ENCODE measurements around the gene RPL10. TPM values are rescaled to one million over a fixed set of nuclear protein-coding genes. Genes with fewer than 3 reads are reported as not detected.

The RPL10 gene
- total RNA-seq, 1 donor from 2014 or later, result 5,736 TPM

GRCh38 chrX:154362085-154362742, 36.0 kb upstream of the RPL10 start:
- TF ChIP-seq CTCF (conservative IDR thresholded peaks at IDR 0.05; ENCODE audit: low read depth, low read length), result no peak
- DNase-seq (ENCODE audit: low read depth), result no peak
- no peak overlapping the region for H3K4me3 ChIP-seq (ENCODE audit: low read depth, low read length)

GRCh38 chrX:154363706-154364439, 34.3 kb upstream of the RPL10 start:
- DNase-seq (ENCODE audit: low read depth), result no peak
- TF ChIP-seq CTCF (conservative IDR thresholded peaks at IDR 0.05; ENCODE audit: low read depth, low read length), result no peak
- H3K4me3 ChIP-seq (ENCODE audit: low read depth, low read length), result no peak overlapping the region

- H3K4me3 ChIP-seq (ENCODE audit: low read depth, low read length), result no peak overlapping the region
- DNase-seq (ENCODE audit: low read depth), result no peak
- TF ChIP-seq CTCF (conservative IDR thresholded peaks at IDR 0.05; ENCODE audit: low read depth, low read length), result no peak
These were observed 33.1 kb upstream of the RPL10 start for GRCh38 chrX:154365052-154365600.

DNA sequence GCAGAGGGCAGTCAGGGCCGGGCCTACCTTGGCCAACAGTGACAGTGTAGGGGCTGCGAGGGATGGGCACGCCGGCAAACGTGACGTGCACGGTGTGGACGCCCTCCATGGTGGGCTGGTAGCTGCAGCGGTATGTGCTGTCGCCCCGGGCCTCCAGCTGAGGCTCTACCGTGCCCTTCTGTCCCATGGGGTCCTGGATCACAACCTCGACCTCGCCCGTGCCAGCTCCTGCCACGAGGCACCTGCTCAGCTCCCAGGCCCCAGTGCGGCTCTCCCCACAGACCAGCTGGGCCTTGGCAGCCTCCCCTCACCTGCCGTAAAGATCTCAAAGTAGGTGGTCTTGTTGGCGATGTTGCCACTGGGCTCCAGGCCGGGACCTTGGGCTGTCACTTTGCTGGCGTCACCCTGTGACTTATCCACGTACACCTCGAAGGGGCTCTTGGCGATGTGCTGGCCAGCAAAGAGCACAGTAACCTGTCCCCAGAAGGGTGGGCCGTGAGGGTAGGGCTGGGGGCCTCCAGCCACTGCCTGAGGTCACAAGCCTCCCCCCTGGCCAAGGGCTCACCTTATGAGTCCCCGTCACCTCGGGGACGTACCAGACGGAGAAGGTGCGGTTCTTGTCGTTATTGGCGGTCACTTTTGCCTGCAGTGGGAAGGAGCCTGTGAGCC, 32.0 kb upstream of the RPL10 start:
- H3K4me3 ChIP-seq (ENCODE audit: low read depth, low read length), result no peak overlapping the region
- no peak for DNase-seq (ENCODE audit: low read depth)
- no peak for TF ChIP-seq CTCF (conservative IDR thresholded peaks at IDR 0.05; ENCODE audit: low read depth, low read length)

DNA sequence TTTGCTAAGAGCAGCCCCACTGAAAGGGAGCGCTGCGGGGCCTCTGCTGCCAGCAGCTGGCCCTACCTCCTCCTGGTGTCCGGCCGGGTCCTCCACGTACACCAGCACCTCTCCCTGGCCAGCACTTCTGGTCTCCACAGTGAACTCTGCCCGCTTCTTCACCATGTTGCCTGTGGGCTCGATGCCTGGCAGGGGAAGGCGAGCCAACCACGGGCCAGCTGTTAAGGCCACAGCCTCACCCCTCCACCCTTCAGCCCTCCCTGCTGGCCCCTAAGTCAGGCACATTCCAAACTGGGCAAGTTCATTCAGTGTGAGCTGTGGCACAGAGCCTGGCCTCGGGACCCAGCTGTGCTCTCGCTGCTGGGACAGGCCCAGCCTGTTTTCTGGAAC, 31.5 kb upstream of the RPL10 start:
- H3K4me3 ChIP-seq (ENCODE audit: low read depth, low read length), result no peak overlapping the region
- no peak for DNase-seq (ENCODE audit: low read depth)
- no peak for TF ChIP-seq CTCF (conservative IDR thresholded peaks at IDR 0.05; ENCODE audit: low read depth, low read length)

DNA sequence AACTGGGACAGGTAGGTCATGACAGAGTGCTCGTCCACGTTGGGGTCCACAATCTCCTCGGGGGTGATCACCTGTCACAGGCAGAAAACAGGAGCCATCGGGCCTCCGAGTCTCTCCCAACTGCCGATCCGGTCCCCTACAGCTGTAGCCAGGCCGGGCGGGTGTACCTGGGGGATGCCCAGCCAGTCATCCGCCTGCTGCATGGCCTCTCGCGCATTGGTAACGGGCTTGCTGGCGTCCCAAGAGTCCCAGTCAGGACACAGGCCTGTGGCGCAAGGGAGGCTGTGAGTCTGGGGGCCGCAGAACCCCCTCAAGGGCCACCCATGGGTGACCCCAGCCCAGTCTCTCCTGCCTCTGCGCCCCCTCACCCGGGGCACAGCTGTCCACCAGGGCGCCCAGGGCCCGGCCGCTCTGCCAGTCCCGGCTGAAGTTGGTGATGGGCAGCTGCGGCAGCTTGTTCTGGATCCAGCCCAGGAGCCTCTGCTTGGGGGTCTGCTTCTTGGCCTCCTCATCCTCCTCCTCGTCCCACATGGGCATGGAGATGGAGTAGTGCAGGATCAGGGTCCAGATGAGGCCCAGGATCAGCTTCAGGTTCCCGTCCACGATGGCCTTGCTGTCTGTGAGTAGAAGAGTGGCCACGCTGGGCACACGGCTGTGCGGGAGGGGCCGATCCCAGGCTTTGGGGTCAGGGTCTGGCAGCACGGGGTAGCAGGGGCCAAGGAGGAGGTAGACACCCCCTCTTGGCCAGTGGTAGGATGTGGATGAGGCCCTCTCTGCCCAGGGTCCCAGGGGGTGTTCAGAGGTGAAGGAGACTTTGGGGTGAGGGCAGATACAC, 30.5 kb upstream of the RPL10 start:
- H3K4me3 ChIP-seq (ENCODE audit: low read depth, low read length), result no peak overlapping the region
- no peak for TF ChIP-seq CTCF (conservative IDR thresholded peaks at IDR 0.05; ENCODE audit: low read depth, low read length)
- no peak for DNase-seq (ENCODE audit: low read depth)

Data from epithelial cell of proximal tubule (primary cell).